Cardiac septum (tissue), 1 donor: ENCODE measurements around the gene CDC5L. TPM values are rescaled to one million over a fixed set of nuclear protein-coding genes. Genes with fewer than 3 reads are reported as not detected.
"Not testable (repeated sequence)": the region's sequence is repeated elsewhere in the genome, so short reads cannot be mapped to it uniquely, and the experiment has no call there.

Experiments
- DNase-seq: peaks from one replicate; pipeline ENCODE4 v3.0.0-alpha.2; 2020; ENCODE audit warnings: low spot score
- intact Hi-C: fragments of 100-400 bp; cut with DNase I; formaldehyde crosslinking; loops from one replicate; pipeline ENCODE4 v1.14.0; 2022
- total RNA-seq: library from RNA; stranded (reverse); fragmentation: NEBNext Ultra II Directional; extraction: Animal tissue kit (Norgen Biotek cat#: 25700); gene quantifications from one replicate; pipeline ENCODE4 v1.2.1, GENCODE V29; 2021
- donor health status: DM: no; HTN: no; CAD: no.

The CDC5L gene
- total RNA-seq, 1 donor from 2014 or later, result 20.7 TPM

- DNase-seq, result no peak
- intact Hi-C loops, result no loop called here
Measured at GRCh38 chr6:44442833-44443444, 55.4 kb downstream of the CDC5L start.

GRCh38 chr6:44444853-44445252 lies 57.3 kb downstream of the CDC5L start:
- intact Hi-C loops, result no loop called here
- no peak for DNase-seq

- DNase-seq, result no peak
- intact Hi-C loops, result no loop called here
Measured at GRCh38 chr6:44446626-44447300, 59.3 kb downstream of the CDC5L start.

- DNase-seq, intact Hi-C loops: not testable (repeated sequence)
Measured at GRCh38 chr6:44449181-44449580, 61.7 kb downstream of the CDC5L start.

GRCh38 chr6:44451803-44452695 lies 64.5 kb downstream of the CDC5L start:
- intact Hi-C loops, result no loop called here
- no peak for DNase-seq

- no peak for DNase-seq
- intact Hi-C loops, result no loop called here
Measured at GRCh38 chr6:44452725-44453124, 65.2 kb downstream of the CDC5L start.

GRCh38 chr6:44453146-44453545 lies 65.6 kb downstream of the CDC5L start:
- no peak for DNase-seq
- intact Hi-C loops, result no loop called here

- intact Hi-C loops, result no loop called here
- DNase-seq, result no peak
Measured at GRCh38 chr6:44454198-44454597, 66.7 kb downstream of the CDC5L start.

GRCh38 chr6:44456070-44456965 lies 68.8 kb downstream of the CDC5L start:
- intact Hi-C loops, result loop anchor here (2.0 kb wide), 1 partner anchor 26 kb away; no protein-coding TSS in a partner anchor
- no peak for DNase-seq

GRCh38 chr6:44456966-44457292 lies 69.4 kb downstream of the CDC5L start:
- DNase-seq, result no peak
- intact Hi-C loops, result loop anchor here (2.0 kb wide), 1 partner anchor 26 kb away; no protein-coding TSS in a partner anchor

- intact Hi-C loops, result loop anchor here (2.0 kb wide), 1 partner anchor 27 kb away; no protein-coding TSS in a partner anchor
Measured at GRCh38 chr6:44457596-44457995, 70.1 kb downstream of the CDC5L start.

GRCh38 chr6:44458551-44458950 lies 71.0 kb downstream of the CDC5L start:
- intact Hi-C loops, result no loop called here
- no peak for DNase-seq

More at GRCh38 chr6:44457596-44457995, 70.1 kb downstream of the CDC5L start:
- no peak for DNase-seq

GRCh38 chr6:44462335-44462734 lies 74.8 kb downstream of the CDC5L start:
- DNase-seq, result no peak
- intact Hi-C loops, result no loop called here

- intact Hi-C loops, result no loop called here
- DNase-seq, result no peak
Measured at GRCh38 chr6:44462797-44463727, 75.6 kb downstream of the CDC5L start.

GRCh38 chr6:44463728-44464450 lies 76.4 kb downstream of the CDC5L start:
- intact Hi-C loops, result no loop called here
- DNase-seq, result no peak

GRCh38 chr6:44464527-44465310 lies 77.2 kb downstream of the CDC5L start:
- DNase-seq, result no peak
- intact Hi-C loops, result no loop called here

GRCh38 chr6:44466955-44467354 lies 79.4 kb downstream of the CDC5L start:
- no peak for DNase-seq
- intact Hi-C loops, result no loop called here
